HG03108 (cell line): ENCODE results near the gene MVB12A.

Source experiments
- ATAC-seq: cut with Tn5 transposase; IDR thresholded peaks from one replicate; pipeline ENCODE4 v1.9.1; 2021; ENCODE audit warnings: moderate library complexity; ENCODE audit not compliant: unreplicated experiment

The MVB12A gene

GRCh38 chr19:17441241-17442021 is 21.6 kb downstream of the MVB12A start:
- no peak for ATAC-seq

- no peak for ATAC-seq
Measured at GRCh38 chr19:17445526-17446165, 25.8 kb downstream of the MVB12A start.

DNA sequence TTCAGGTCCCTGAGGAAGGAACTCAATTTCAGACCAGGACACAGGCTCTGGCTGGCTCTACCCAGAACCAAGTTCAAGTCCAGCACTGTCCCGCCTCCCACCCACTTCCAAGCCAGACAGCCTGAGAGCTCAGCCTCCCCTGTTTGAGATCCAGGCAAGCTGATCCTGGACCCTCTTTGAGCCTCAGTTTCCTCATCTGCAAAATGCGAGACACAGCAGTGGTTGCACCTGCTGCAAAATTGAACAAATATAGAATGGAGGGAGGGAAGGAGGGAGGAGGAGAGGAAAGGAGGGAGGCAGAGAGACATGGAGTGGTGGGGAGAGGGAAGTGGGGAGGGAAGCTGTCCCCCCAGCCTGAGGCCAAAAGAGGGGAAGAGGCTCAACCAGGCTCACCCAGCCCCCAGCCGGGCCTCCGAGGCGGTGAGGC is 27.9 kb downstream of the MVB12A start:
- ATAC-seq: no peak

DNA sequence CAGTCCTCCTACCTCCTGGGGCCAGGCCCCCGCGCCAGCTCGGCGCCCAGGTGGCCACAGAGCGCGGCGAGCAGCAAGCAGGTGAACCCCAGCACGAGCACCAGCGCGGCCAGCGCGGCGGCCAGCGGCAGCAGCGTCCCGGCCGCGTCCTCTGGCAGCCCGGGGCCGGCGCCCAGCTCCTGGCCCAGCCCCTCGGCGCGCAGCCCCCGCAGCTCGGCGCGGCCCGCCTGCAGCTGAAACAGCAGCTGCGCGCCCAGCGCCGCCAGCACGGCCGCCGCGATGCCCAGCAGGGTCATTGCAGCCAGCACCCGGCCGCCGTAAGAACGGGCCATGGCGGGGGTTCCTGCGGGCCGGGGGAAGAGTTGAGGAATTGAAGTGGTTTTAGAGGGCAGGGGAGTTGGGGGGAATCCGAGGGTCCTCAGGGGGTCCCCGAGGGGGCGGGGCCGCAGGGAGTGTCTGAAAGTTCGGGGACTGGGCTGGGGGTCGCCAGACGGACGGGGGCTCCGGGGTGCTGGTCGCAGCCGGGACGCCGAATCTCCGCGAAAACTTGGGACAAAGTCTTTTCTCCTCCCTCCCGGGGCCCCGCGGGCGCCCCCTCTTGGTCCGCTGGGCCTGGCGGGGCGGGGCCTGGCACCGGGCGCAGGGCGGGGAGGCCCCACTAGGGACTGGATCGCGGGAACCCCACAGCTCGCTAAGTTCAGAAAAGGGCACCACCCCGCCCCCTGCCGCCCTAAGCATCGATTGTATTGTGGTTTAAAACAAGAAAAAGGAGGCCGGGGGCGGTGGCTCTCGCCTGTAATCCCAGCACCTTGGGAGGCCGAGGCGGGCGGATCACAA is 28.5 kb downstream of the MVB12A start, which contains the start of gene TMEM221:
TSS of gene TMEM221 (minus strand) at position 538 of the 837 bp plus-strand sequence. CDS start at position 332, 206 bp downstream.
- ATAC-seq: no peak

DNA sequence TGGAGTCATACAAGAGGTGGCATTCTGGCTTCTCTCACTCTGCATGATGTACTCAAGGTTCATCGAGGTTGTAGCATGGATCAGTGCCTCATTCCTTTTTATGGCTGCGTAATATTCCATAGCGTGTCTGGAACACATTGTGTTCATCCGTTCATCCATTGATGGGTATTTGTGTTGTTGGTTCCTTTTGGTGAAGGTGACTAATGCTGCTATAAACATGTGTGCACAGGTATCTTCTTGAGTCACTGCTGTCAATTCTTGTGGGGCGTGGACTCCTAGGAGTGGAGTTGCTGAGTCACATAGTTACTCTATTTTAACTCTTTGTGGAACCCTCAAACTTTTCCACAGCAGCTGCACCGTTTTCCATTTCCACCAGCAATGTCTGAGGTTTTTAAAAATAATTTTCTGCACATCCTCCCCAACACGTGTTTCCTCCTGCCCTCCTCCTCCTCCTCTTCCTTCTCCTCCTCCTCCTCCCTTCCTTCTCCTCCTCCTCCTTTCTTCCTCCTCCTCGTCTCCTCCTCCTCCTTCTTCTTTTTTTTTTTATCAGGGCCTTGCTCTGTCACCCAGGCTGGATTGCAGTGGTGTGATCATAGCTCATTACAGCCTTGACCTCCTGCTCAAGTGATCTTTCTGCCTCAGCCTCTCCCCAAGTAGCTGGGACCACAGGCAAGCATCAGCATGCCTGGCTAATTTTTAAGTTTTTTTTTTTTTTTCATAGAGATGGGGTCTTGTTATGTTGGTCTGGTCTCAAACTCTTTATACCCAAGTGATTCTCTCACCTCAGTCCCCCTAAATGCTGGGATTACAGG is 30.6 kb downstream of the MVB12A start:
- no peak for ATAC-seq

DNA sequence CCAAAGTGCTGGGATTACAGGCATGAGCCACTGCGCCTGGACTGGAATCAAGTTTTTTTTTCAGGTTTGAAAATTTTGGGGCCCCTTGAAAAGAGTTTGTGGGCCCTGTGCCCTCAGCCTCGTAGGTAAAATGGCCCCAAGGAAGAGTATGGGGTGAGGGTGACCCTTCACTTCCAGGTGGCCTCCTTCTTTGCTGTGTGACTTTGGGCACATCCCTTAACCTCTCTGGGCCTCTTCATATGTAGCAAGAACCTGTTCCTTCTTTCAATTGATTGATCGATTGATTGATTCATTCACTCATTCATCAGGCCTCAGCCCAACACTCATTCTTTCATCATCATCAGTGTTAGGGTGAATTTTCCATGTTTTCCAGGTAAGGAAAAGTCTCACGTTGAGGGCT is 32.0 kb downstream of the MVB12A start:
- ATAC-seq: no peak

- no peak for ATAC-seq
Measured at GRCh38 chr19:17454576-17455071, 34.8 kb downstream of the MVB12A start.

- no peak for ATAC-seq
Measured at GRCh38 chr19:17455308-17456123, 35.7 kb downstream of the MVB12A start.

DNA sequence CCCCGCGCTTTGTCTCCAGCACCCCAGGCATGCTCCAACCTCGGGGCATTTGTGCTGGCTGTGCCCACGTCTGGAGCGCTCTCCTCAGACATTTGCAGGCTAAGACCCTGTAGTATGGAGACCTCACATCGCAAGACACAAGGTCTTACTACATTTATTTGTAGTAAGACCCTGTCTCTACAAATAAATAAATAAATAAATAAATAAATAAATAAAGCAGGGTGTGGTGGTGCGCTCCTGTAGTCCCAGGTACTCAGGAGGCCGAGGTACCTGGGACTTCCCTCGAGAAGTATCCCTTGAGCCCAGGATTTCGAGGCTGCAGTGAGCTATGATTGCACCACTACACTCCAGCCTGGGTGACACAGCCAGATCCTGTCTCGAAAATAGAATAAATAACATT is 36.3 kb downstream of the MVB12A start:
- no peak for ATAC-seq

DNA sequence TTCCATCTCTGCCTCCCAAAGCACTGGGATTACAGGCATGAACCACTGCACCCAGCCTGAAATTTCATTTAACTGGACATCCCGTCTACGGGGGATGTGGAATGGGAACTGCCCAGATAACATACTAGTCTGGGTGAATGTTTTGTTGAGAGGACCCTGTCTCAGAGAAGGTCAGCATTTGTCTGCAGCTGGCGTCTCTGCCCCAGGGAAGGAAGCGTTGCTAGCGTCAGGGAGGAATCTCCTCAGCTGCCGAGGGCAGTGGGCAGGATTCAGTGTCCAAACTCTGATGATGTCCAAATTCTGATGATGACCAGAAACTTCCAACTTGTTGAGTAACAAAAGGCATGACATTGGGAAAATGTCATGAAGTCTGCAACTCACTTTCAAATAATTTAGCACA is 37.8 kb downstream of the MVB12A start:
- no peak for ATAC-seq

- no peak for ATAC-seq
Measured at GRCh38 chr19:17458970-17459369, 39.1 kb downstream of the MVB12A start.

DNA sequence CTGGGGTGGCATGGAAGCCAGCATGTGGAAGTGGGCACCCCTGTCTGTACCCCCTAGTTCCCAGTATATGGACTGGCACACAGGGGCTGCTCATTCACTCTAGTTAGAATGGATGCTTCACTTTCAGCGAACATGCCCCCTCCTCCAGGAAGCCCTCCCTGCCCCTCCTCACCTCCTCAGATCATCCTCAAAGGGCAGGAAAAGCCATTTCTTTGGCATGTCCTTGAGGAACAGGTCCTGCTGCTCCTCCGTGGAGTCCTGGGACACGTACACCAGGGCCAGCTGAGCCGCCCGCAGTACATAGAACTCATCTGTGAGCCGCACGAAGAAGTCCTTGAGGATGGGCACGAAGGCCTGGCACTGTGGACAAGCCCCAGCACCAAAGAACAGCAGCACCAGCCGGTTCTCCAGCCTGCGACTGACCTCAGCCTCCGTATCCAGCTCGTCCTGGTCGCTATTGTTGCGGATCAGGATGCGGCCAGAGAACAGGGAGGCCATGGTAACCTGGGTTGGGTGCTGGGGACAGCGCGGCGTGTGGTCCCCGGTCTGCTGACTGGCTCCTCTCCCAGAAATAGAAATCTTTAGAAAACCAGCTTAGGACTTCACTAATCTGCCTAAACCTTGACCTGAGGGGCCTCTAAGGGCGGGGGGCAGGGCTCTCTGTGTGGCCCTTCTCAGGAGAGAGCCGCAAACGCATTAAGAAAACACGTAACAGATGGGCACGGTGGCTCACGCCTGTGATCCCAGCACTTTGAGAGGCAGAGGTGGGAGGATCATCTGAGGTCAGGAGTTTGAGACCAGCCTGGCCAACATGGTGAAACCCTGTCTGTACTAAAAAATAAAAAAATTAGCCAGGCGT is 40.8 kb downstream of the MVB12A start, which contains the start of gene NXNL1:
TSS of gene NXNL1 (minus strand) at position 555 of the 859 bp plus-strand sequence. CDS start at position 498, 57 bp downstream.
- ATAC-seq: no peak

GRCh38 chr19:17466487-17466850 is 46.6 kb downstream of the MVB12A start:
- ATAC-seq: no peak

GRCh38 chr19:17467471-17468301 is 47.8 kb downstream of the MVB12A start:
- no peak for ATAC-seq

- ATAC-seq: no peak
Measured at GRCh38 chr19:17468302-17469091, 48.6 kb downstream of the MVB12A start.

DNA sequence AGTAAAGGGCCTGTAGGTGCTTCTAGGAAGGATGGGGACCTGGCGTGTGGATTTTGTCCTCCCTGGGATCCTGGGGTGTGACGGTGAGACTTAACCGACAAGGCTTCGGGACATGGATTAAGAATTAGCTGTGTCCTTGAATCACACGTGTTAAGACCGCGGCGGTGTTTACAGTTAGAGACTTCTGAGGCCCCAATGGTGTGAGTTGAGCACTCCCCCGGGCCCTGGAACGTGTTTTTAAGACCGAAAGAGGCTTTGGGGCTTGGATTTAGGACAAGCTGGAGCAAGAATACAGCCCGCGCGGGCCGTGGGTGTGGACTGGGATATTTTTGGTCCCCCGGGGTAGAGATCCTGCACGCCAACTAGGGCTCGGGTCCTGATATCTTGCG is 49.2 kb downstream of the MVB12A start:
- no peak for ATAC-seq

DNA sequence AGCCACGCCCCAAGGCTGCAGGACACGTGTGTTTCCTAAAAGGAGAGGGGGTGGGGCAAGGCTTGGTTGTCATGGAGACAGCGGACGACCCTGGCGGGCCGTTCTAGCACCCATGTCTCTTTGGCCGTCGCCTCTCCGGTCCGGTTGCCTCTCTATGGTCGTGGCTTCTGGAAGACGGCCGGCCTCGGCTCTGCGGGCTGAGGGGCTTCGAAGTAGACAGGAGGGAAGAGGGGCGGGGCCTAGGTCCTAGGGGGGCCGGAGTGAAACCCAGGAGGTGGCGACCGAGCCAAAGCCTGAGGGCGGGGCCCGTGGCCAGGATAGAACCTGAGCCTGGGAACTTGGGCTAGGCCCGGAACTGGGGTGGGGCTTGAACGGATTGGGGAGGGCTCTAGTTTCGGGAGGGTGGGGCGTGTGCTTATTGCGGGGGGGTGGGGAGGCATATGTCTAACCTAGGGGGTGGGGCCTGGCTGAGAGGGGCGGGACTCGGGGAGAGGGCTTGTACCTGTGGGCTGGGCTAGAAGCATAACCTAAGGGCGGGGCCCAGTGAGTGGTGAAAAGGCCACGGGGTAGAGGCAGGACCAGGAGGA is 49.7 kb downstream of the MVB12A start:
- ATAC-seq: peak; percentile 50
